GM18867 (cell line): ENCODE measurements around the gene DSEL.

ENCODE experiments used
- ATAC-seq: cut with Tn5 transposase; IDR thresholded peaks from one replicate; pipeline ENCODE4 v1.9.1; 2021; ENCODE audit warnings: mild to moderate bottlenecking, moderate library complexity; ENCODE audit not compliant: unreplicated experiment

The DSEL gene

DNA sequence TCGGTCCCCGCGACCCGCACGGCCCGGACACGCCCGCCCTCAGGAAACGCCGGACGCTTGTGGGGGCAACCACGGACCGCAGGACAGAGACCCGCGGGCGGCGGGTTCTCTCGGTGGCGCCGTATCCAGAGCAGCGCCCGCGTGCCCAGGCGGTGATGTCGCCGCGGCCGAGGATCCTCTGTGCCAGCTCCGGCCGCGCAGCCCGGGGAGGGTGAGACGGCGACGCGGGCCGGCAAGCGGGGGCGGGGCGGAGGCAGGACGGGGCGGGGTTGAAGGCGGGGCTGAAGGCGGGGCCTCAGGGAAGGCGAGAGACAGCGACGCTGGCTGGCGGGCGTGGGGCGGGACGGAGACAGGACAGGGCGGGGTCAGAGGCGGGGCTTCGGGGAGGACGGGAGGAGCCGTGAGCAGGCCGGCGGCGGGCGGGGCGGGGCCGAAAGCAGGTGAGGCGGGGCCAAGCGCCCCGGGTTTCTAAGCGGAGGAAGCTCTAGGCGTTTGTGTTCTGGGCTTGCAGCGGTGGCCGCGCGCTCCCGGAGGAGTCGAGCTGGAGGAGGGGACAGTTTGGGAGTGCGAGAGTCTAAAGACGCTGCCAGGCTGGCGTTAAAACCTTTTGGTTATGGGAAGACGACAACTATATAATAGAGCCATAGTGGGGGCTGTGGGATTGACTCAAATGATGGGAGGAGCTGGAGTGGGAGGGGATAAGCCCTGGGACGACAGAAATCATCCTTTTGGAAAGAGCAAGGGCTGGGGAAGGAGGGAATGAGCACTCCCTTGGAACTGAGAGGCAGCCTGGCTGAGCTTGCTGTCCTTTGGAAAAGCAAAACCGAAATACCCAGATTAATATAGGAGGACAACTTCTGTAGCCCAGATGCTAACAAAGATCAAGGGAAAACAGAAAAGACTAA, at the start of gene DSEL:
Gene DSEL, minus strand, starts transcription at position 182 of the 905 bp plus-strand sequence. CDS start 2,112 bp downstream, outside the sequence.
- ATAC-seq: peak; percentile 97

DNA sequence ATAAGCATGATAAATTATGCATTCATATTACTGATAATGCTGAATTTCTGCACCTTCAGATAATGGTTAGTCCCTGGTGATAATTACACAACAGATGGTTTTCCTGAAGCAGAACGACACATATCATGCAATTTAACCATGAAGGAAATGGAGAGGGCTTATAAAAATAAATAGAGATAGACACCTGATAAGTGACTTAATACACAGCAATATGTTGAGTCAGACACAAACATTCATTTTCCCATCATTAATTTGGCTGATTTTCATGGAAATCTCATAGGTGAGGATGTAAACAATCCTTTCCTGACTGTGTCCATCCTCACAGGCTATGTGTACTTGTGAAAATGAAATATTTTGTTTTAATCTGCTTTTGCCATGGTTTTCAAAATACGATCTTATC, 36.9 kb upstream of the DSEL start:
- ATAC-seq: no peak

GRCh38 chr18:67550872-67551520, 34.5 kb upstream of the DSEL start:
- ATAC-seq: no peak

- ATAC-seq: no peak
Measured at GRCh38 chr18:67549946-67550345, 33.4 kb upstream of the DSEL start.

GRCh38 chr18:67545681-67546080, 29.2 kb upstream of the DSEL start:
- ATAC-seq: no peak

GRCh38 chr18:67540559-67540958, 24.0 kb upstream of the DSEL start:
- ATAC-seq: no peak

DNA sequence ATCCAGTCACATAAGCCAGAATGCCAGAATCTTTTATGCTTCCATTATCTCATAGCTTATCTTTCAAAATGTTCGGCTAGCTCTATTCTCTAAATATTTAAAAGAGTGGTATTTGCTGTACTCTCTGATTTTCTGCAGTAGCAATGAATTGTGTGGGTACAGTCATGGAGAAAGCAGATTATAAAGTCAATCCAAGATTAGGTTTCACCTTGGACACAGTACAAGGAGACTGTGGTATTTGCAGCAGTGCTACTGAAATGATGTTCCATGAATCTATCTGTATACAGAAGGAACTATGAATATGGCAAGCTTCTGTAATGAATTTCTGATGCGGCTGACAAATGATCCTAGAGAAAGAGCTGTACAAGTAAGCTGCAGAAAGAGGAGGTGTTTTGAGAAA, 15.4 kb upstream of the DSEL start:
- no peak for ATAC-seq

- no peak for ATAC-seq
Measured at GRCh38 chr18:67525328-67526099, 9.0 kb upstream of the DSEL start.

- ATAC-seq: no peak
Measured at GRCh38 chr18:67520351-67520921, 3.9 kb upstream of the DSEL start.

DNA sequence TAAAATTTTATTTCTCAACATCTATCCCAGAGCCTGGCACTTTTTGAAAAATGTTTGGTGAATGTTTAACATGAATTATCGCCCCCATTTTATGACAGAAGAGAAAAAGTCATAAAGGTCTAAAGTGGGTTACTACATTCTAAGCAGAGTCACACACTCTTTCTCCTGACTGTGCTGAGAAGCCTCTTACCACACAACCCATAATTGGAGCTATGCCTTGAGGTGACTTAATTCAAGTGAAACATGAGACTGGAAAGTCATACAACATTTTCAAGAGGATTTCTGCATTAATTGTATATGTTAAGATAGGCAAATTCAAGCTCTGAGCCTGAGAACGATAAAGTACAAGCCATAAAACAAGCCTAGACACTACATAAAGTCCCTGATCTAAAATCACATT, 3.1 kb upstream of the DSEL start:
- ATAC-seq: no peak

- ATAC-seq: no peak
Measured at GRCh38 chr18:67518566-67518965, 2.0 kb upstream of the DSEL start.

DNA sequence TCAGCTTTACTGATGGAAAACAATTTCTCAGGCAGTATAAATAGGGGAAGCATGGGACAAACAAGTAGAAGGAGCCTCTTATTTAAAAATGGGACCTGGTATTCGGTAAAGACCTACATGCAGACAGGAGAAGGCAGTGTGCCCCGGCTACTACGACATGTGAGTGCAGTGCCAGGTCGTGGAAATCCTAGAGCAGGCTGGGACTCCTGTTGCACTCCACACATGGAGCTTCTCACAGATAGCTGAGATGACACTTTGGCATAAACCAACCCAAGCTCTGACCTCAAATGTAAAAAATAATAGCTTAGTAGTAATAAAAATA, 885 bp upstream of the DSEL start:
- ATAC-seq: no peak

GRCh38 chr18:67515942-67516538, 480 bp downstream of the DSEL start:
- ATAC-seq: peak; percentile 39

GRCh38 chr18:67514901-67515540, 1.5 kb downstream of the DSEL start:
- ATAC-seq: no peak

DNA sequence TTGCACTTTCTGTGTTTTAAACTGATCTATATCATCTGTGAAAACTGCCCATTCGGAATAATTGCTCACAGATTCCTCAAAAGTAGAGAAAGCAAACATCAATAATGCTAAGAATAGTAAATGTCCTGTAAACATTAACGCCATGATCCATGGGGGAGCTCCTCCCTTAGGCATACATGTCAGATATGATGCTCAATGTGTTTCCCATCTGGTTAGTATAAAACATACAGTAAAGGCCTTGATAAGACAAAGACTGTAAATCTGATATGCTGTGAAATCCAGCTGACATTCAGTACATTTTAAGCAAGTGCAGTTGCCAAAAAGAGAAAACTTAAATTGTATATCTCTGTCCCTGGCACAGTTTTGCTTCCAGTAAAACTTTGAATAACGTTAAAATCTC, 2.1 kb downstream of the DSEL start:
- no peak for ATAC-seq

- no peak for ATAC-seq
Measured at GRCh38 chr18:67513280-67513679, 3.2 kb downstream of the DSEL start.

DNA sequence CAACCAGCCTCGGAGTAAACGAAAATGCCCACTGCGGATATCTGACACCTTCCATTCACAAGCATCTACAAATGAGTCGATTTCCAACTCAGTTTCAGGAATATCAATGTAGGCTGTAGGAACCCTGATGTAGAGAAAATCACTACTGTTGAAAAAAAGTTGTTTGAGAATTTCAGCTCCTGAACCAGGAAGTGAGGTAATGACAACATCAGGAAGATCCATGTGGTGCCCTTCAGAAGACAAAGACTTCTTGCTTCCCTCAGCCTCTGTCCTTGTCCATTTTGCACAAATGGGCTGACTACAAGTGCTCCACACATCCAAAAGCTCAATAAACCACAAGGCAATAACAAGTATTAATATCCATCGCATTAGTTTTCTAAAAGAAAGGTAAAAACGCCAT, 4.7 kb downstream of the DSEL start:
- no peak for ATAC-seq

DNA sequence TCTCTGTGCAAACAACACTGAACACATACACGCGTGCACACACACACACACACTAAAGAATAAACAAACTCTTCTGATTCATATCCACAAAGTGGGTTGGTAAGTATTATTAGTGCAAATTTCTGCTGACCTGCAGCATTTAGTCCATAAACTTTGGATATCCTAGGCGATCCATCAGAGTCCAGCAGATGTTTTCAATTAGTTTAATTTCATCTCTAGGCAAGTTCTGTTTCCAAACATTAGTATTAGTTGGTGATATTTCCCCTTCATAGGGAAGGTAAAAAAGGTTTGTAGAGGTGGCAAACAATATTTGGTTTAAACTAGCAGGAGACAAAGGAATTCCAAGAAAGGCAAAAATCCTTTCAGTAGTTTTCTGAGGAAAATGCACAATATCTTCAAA, 5.7 kb downstream of the DSEL start:
- ATAC-seq: no peak

DNA sequence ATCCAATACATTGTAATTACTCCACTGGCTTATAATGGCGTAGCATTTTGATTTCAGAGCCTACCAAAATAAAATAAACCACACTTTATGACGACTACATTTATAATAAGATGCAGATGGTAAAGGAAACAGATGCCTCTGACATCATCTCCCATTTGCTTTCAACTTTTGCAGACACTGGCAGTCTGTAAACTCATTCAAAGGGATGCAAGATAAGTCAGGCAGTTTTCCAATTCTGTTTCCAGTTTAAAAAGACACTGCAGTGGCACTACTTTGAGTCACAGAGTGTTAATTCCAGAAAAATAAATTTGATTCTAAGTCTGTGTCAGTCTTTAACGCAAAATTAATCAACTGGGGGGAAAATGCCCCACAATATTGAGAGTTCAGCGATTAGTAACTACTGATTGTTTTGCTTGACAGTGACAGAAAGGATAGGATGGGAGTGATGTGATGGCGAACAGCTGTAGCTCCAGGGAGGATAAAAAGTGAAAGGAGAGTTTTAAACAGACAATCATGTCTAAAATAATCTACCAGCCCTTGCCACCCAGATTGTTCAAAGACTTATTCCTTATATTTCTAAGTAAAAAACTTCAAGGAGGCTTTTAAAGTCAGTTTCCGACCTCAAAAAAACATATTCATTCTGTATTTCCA, 6.7 kb downstream of the DSEL start:
- ATAC-seq: no peak

- ATAC-seq: no peak
Measured at GRCh38 chr18:67508146-67508545, 8.4 kb downstream of the DSEL start.
